SH-SY5Y (cell line): Measurements from ENCODE around the gene PDE4B.

ENCODE experiments used
- GATA2 ChIP-seq: IDR thresholded peaks from 2 replicates; pipeline ENCODE4 v1.6.1; 2011; ENCODE audit warnings: mild to moderate bottlenecking, low read depth, low read length
- GATA3 ChIP-seq: IDR thresholded peaks from 2 replicates; pipeline ENCODE4 v1.6.1; 2011; ENCODE audit warnings: low read depth, mild to moderate bottlenecking, low read length, moderate library complexity

PDE4B gene

GRCh38 chr1:66413136-66413837 is 620.6 kb downstream of the PDE4B start:
- TF ChIP-seq GATA2 (no peak), GATA3 (no peak)

GRCh38 chr1:66413838-66414175 is 621.1 kb downstream of the PDE4B start:
- TF ChIP-seq GATA2: no peak
- no peak for TF ChIP-seq GATA3

- TF ChIP-seq GATA2: no peak
Observed at GRCh38 chr1:66415281-66415680, 622.6 kb downstream of the PDE4B start.

GRCh38 chr1:66415866-66416265 is 623.2 kb downstream of the PDE4B start:
- TF ChIP-seq GATA3 (no peak), GATA2 (no peak)

GRCh38 chr1:66416295-66416694 is 623.6 kb downstream of the PDE4B start:
- TF ChIP-seq GATA2: no peak
- TF ChIP-seq GATA3: no peak

GRCh38 chr1:66418021-66418420 is 625.3 kb downstream of the PDE4B start:
- TF ChIP-seq GATA2: no peak
- no peak for TF ChIP-seq GATA3

GRCh38 chr1:66422804-66423203 is 630.1 kb downstream of the PDE4B start:
- no peak for TF ChIP-seq GATA3
- TF ChIP-seq GATA2: no peak
